HCT116 (cell line): ENCODE measurements around the gene EXOC4. TPM values are rescaled to one million over a fixed set of nuclear protein-coding genes. Genes with fewer than 3 reads are reported as not detected.

Experiments
- ATAC-seq: fragments of 200-7000 bp; cut with Tn5 transposase; 2 replicates; pipeline ENCODE4 v1.9.1; 2020; ENCODE audit warnings: mild to moderate bottlenecking, moderate library complexity
- BruUV-seq: library from RNA; stranded (reverse); fragments of 400-500 nt; replicated peaks from 2 replicates; lab custom pipeline; 2021; lab: Mats Ljungman, UMichigan
- CTCF ChIA-PET: fragments of 300-600 bp; sonication (Branson Sonifier 250); formaldehyde crosslinking; loops from one replicate; lab custom pipeline; 2021; ENCODE audit warnings: antibody characterized with exemption; lab: Charles Lee
- POLR2A ChIA-PET: fragments of 300-600, 350-600 bp; sonication (Branson Sonifier 250); formaldehyde crosslinking; loops from one replicate; lab custom pipeline; 2021; ENCODE audit warnings: antibody characterized with exemption; lab: Charles Lee
- RAD21 ChIA-PET, 2 experiments: fragments of 300-600 bp; sonication (Branson Sonifier 250); formaldehyde crosslinking; loops; one replicate each; lab custom pipeline; 2023; ENCODE audit warnings: low total read pairs in 2 of 2; ENCODE audit not compliant: uncharacterized antibody in 2 of 2, unreplicated experiment in 2 of 2, low non-redundant PET in 1 of 2; lab: Charles Lee
- DNase-seq: peaks from one replicate; pipeline ENCODE4 v3.0.0-alpha.2; 2010; ENCODE audit warnings: low read depth, low spot score
- H2AFZ ChIP-seq: fragments of 200-600 bp; shearing (Covaris generic), sonication (generic); 2 replicates; pipeline ENCODE4 v1.6.1; 2017; ENCODE audit warnings: low read depth, mixed run types, mixed read lengths, antibody characterized with exemption, low read length; ENCODE audit not compliant: poor library complexity, severe bottlenecking
- H3K27ac ChIP-seq: 2 replicates; pipeline ENCODE4 v1.5.1; 2012; ENCODE audit warnings: low read depth, low read length
- H3K27me3 ChIP-seq: fragments of 200-600 bp; sonication (generic); 2 replicates; pipeline ENCODE4 v1.6.1; 2016; ENCODE audit warnings: mixed run types, low read length, mixed read lengths; ENCODE audit not compliant: insufficient read depth
- H3K36me3 ChIP-seq, 2 experiments: fragments of 200-500 bp in 1 of 2; fragments of 200-600 bp in 1 of 2; sonication (Bioruptor generic) in 1 of 2; sonication (generic) in 1 of 2; 2 replicates each; pipeline versions ENCODE4 v1.5.1 to v1.6.1; 2014 to 2016; ENCODE audit warnings: low read length in 2 of 2, inconsistent platforms in 1 of 2, mixed read lengths in 1 of 2, mixed run types in 1 of 2; ENCODE audit not compliant: insufficient read depth in 2 of 2, control insufficient read depth in 1 of 2
- H3K4me1 ChIP-seq, 2 experiments: fragments of 200-600 bp in 1 of 2; sonication (generic) in 1 of 2; 2 replicates each; pipeline versions ENCODE4 v1.5.1 to v1.6.1; 2012 to 2017; ENCODE audit warnings: low read length in 2 of 2, inconsistent platforms in 1 of 2, mild to moderate bottlenecking in 1 of 2, mixed read lengths in 1 of 2, mixed run types in 1 of 2, moderate library complexity in 1 of 2; ENCODE audit not compliant: insufficient read depth in 2 of 2, control insufficient read depth in 1 of 2
- H3K4me2 ChIP-seq: fragments of 200-600 bp; sonication (generic); 2 replicates; pipeline ENCODE4 v1.6.1; 2017; ENCODE audit warnings: mixed run types, low read length, mixed read lengths
- H3K4me3 ChIP-seq, 2 experiments: fragments of 200-600 bp in 1 of 2; sonication (generic) in 1 of 2; replicated peaks in 1 of 2; 2 replicates each; pipeline ENCODE4 v1.5.1; 2011 to 2016; ENCODE audit warnings: low read length in 2 of 2, control low read depth in 1 of 2, low read depth in 1 of 2, mild to moderate bottlenecking in 1 of 2, mixed read lengths in 1 of 2, mixed run types in 1 of 2
- H3K79me2 ChIP-seq: fragments of 200-600 bp; sonication (generic); 2 replicates; pipeline ENCODE4 v1.6.1; 2017; ENCODE audit warnings: mild to moderate bottlenecking, mixed run types, low read length, moderate library complexity, mixed read lengths; ENCODE audit not compliant: insufficient read depth
- H3K9ac ChIP-seq: fragments of 200-600 bp; sonication (generic); 2 replicates; pipeline ENCODE4 v1.6.1; 2016; ENCODE audit warnings: low read length, mixed read lengths
- H3K9me2 ChIP-seq: fragments of 200-600 bp; sonication (generic), shearing (Covaris generic); 2 replicates; pipeline ENCODE4 v1.6.1; 2017; ENCODE audit warnings: mixed run types, mild to moderate bottlenecking, moderate library complexity; ENCODE audit not compliant: insufficient read depth
- H3K9me3 ChIP-seq, 2 experiments: fragments of 200-500 bp in 1 of 2; fragments of 200-600 bp in 1 of 2; sonication (Bioruptor generic) in 1 of 2; sonication (generic) in 1 of 2; 2 replicates each; pipeline ENCODE4 v1.6.1; 2014 to 2017; ENCODE audit warnings: low read length in 2 of 2, mixed read lengths in 2 of 2, inconsistent platforms in 1 of 2, low read depth in 1 of 2, mild to moderate bottlenecking in 1 of 2, mixed run types in 1 of 2, moderate library complexity in 1 of 2; ENCODE audit not compliant: control insufficient read depth in 1 of 2, insufficient read depth in 1 of 2
- H4K20me1 ChIP-seq: fragments of 200-600 bp; sonication (generic), shearing (Covaris generic); 2 replicates; pipeline ENCODE4 v1.6.1; 2017; ENCODE audit warnings: mixed run types, mild to moderate bottlenecking, moderate library complexity; ENCODE audit not compliant: insufficient read depth
- CBX3 ChIP-seq: IDR thresholded peaks from 2 replicates; pipeline ENCODE4 v1.6.1; 2012; ENCODE audit warnings: low read depth
- CEBPB ChIP-seq: IDR thresholded peaks from 2 replicates; pipeline ENCODE4 v1.6.1; 2012; ENCODE audit warnings: low read depth
- CTCF ChIP-seq, 3 experiments: fragments of 200-600 bp in 1 of 3; sonication (generic) in 1 of 3; IDR thresholded peaks in 2 of 3; conservative IDR thresholded peaks in 1 of 3; 2 replicates each; pipeline ENCODE4 v1.5.1; 2012 to 2017; ENCODE audit warnings: low read depth in 2 of 3, low read length in 2 of 3, antibody characterized with exemption in 1 of 3, borderline replicate concordance in 1 of 3, control low read depth in 1 of 3, mild to moderate bottlenecking in 1 of 3, mixed read lengths in 1 of 3, mixed run types in 1 of 3, moderate library complexity in 1 of 3; ENCODE audit not compliant: insufficient read depth in 1 of 3
- EGR1 ChIP-seq: IDR thresholded peaks from 2 replicates; pipeline ENCODE4 v1.6.1; 2012; ENCODE audit warnings: low read depth
- JUND ChIP-seq: IDR thresholded peaks from 2 replicates; pipeline ENCODE4 v1.6.1; 2012
- RAD21 ChIP-seq: IDR thresholded peaks from 2 replicates; pipeline ENCODE4 v1.6.1; 2012; ENCODE audit warnings: low read depth, mild to moderate bottlenecking
- SIN3A ChIP-seq: IDR thresholded peaks from 2 replicates; pipeline ENCODE4 v1.6.1; 2012; ENCODE audit warnings: low read depth
- SRF ChIP-seq: IDR thresholded peaks from 2 replicates; pipeline ENCODE4 v1.6.1; 2012; ENCODE audit warnings: low read depth
- TCF7L2 ChIP-seq: IDR thresholded peaks from 2 replicates; pipeline ENCODE4 v1.7.0; 2011; ENCODE audit warnings: borderline replicate concordance, inconsistent platforms; ENCODE audit not compliant: insufficient read depth, insufficient read length; ENCODE audit errors: extremely low read depth
- YY1 ChIP-seq: IDR thresholded peaks from 2 replicates; pipeline ENCODE4 v1.6.1; 2011; ENCODE audit warnings: low read length, low read depth, moderate library complexity, mild to moderate bottlenecking; ENCODE audit not compliant: insufficient replicate concordance; ENCODE audit errors: extremely low read depth
- ZFX ChIP-seq: fragments of 450-650 bp; IDR thresholded peaks from 2 replicates; pipeline ENCODE4 v1.6.1; 2017
- intact Hi-C: fragments of 100-400 bp; cut with micrococcal nuclease; formaldehyde crosslinking; loops from 2 replicates; pipeline ENCODE4 v1.10.0; 2022
- total RNA-seq: library from RNA; stranded (reverse); gene quantifications from one replicate; pipeline ENCODE4 v1.2.1, GENCODE V29; 2021; ENCODE audit not compliant: unreplicated experiment
- TF ChIP-seq, protein P1 (sequence below): IDR thresholded peaks from 2 replicates; pipeline ENCODE4 v1.6.1; 2012
- TF ChIP-seq, protein P2 (sequence below): IDR thresholded peaks from 2 replicates; pipeline ENCODE4 v1.6.1; 2011; ENCODE audit warnings: mild to moderate bottlenecking, low read length, moderate library complexity; ENCODE audit not compliant: insufficient replicate concordance; ENCODE audit errors: extremely low read depth
- TF ChIP-seq, protein P3 (sequence below): IDR thresholded peaks from 2 replicates; pipeline ENCODE4 v1.6.1; 2012
- TF ChIP-seq, protein P4 (sequence below): IDR thresholded peaks from 2 replicates; pipeline ENCODE4 v1.6.1; 2012; ENCODE audit warnings: low read depth

The EXOC4 gene
- total RNA-seq, 1 experiment from 2014 or later = 40.3 TPM

GRCh38 chr7:133409421-133409820 is 156.5 kb downstream of the EXOC4 start:
- BruUV-seq = no TSS peak
- ChIA-PET RAD21 (no interaction called here), CTCF (no interaction called here), POLR2A (no interaction called here)
- intact Hi-C loops = no loop called here
- ATAC-seq = no peak
- Histone ChIP-seq H3K9me3 (no peaks in the 10 kb centered on the region), H3K4me3 (no peak overlapping the region), H3K27ac (no peak overlapping the region), H3K36me3 (no peaks in the 10 kb centered on the region), H3K27me3 (no peaks in the 10 kb centered on the region), H2AFZ (no peak overlapping the region), H3K4me2 (no peak overlapping the region), H4K20me1 (no peaks in the 10 kb centered on the region), H3K9me2 (no peaks in the 10 kb centered on the region), H3K79me2 (no peaks in the 10 kb centered on the region), H3K9ac (no peak overlapping the region), H3K4me1 (no peaks in the 10 kb centered on the region)
- TF ChIP-seq SIN3A (no peak), CEBPB (no peak), TCF7L2 (no peak), JUND (no peak), EGR1 (no peak), RAD21 (no peak), CTCF (IDR thresholded peaks at IDR 0.05 in 2 of 3, conservative IDR thresholded peaks at IDR 0.05 in 1 of 3; ENCODE audit: borderline replicate concordance in 1 of 3, insufficient read depth in 1 of 3, low read depth in 2 of 3, low read length in 2 of 3) (no peak), SRF (no peak), YY1 (no peak), CBX3 (no peak), ZFX (no peak)
- TF ChIP-seq, protein P1, sequence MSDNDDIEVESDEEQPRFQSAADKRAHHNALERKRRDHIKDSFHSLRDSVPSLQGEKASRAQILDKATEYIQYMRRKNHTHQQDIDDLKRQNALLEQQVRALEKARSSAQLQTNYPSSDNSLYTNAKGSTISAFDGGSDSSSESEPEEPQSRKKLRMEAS = no peak
- TF ChIP-seq, protein P2, sequence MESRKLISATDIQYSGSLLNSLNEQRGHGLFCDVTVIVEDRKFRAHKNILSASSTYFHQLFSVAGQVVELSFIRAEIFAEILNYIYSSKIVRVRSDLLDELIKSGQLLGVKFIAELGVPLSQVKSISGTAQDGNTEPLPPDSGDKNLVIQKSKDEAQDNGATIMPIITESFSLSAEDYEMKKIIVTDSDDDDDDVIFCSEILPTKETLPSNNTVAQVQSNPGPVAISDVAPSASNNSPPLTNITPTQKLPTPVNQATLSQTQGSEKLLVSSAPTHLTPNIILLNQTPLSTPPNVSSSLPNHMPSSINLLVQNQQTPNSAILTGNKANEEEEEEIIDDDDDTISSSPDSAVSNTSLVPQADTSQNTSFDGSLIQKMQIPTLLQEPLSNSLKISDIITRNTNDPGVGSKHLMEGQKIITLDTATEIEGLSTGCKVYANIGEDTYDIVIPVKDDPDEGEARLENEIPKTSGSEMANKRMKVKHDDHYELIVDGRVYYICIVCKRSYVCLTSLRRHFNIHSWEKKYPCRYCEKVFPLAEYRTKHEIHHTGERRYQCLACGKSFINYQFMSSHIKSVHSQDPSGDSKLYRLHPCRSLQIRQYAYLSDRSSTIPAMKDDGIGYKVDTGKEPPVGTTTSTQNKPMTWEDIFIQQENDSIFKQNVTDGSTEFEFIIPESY = no peak
- TF ChIP-seq, protein P3, sequence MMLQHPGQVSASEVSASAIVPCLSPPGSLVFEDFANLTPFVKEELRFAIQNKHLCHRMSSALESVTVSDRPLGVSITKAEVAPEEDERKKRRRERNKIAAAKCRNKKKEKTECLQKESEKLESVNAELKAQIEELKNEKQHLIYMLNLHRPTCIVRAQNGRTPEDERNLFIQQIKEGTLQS = no peak
- TF ChIP-seq, protein P4, sequence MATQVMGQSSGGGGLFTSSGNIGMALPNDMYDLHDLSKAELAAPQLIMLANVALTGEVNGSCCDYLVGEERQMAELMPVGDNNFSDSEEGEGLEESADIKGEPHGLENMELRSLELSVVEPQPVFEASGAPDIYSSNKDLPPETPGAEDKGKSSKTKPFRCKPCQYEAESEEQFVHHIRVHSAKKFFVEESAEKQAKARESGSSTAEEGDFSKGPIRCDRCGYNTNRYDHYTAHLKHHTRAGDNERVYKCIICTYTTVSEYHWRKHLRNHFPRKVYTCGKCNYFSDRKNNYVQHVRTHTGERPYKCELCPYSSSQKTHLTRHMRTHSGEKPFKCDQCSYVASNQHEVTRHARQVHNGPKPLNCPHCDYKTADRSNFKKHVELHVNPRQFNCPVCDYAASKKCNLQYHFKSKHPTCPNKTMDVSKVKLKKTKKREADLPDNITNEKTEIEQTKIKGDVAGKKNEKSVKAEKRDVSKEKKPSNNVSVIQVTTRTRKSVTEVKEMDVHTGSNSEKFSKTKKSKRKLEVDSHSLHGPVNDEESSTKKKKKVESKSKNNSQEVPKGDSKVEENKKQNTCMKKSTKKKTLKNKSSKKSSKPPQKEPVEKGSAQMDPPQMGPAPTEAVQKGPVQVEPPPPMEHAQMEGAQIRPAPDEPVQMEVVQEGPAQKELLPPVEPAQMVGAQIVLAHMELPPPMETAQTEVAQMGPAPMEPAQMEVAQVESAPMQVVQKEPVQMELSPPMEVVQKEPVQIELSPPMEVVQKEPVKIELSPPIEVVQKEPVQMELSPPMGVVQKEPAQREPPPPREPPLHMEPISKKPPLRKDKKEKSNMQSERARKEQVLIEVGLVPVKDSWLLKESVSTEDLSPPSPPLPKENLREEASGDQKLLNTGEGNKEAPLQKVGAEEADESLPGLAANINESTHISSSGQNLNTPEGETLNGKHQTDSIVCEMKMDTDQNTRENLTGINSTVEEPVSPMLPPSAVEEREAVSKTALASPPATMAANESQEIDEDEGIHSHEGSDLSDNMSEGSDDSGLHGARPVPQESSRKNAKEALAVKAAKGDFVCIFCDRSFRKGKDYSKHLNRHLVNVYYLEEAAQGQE = no peak
- no peak for DNase-seq
